ENCODE data around the gene LYPD1.

Gene LYPD1

GRCh38 chr2:132606649-132607048 is 63.4 kb downstream of the LYPD1 start:
- POLR2A ChIA-PET = no interaction called here
- CTCF ChIA-PET = interaction anchor here (1.2 to 1.5 kb wide), 2 partner anchors 20 to 59 kb away, joined by 3 to 4 read pairs; no protein-coding TSS in a partner anchor
- no peak for DNase-seq (ENCODE audit: low read depth, low spot score)
- TF ChIP-seq CTCF (IDR thresholded peaks at IDR 0.05; ENCODE audit: insufficient read depth, low read length, missing control alignments) = no peak
- no peak overlapping the region for H3K4me3 ChIP-seq (ENCODE audit: low read depth, low read length)

- POLR2A ChIA-PET = no interaction called here
- no peak overlapping the region for H3K4me3 ChIP-seq (ENCODE audit: low read depth, low read length)
- TF ChIP-seq CTCF (IDR thresholded peaks at IDR 0.05; ENCODE audit: insufficient read depth, low read length, missing control alignments) = no peak
- CTCF ChIA-PET = no interaction called here
- DNase-seq (ENCODE audit: low read depth, low spot score) = no peak
Observed at GRCh38 chr2:132605236-132606180, 64.5 kb downstream of the LYPD1 start.

GRCh38 chr2:132604561-132604960 is 65.4 kb downstream of the LYPD1 start:
- DNase-seq (ENCODE audit: low read depth, low spot score) = no peak
- CTCF ChIA-PET = no interaction called here
- H3K4me3 ChIP-seq (ENCODE audit: low read depth, low read length) = no peak overlapping the region
- TF ChIP-seq CTCF (IDR thresholded peaks at IDR 0.05; ENCODE audit: insufficient read depth, low read length, missing control alignments) = no peak
- POLR2A ChIA-PET = no interaction called here

GRCh38 chr2:132599556-132599955 is 70.4 kb downstream of the LYPD1 start:
- no peak for DNase-seq (ENCODE audit: low read depth, low spot score)
- ChIA-PET CTCF (interaction anchor here (0.6 to 1.3 kb wide), 2 partner anchors 18 to 252 kb away, joined by 3 read pairs; no protein-coding TSS in a partner anchor), POLR2A (no interaction called here)
- no peak for TF ChIP-seq CTCF (IDR thresholded peaks at IDR 0.05; ENCODE audit: insufficient read depth, low read length, missing control alignments)
- H3K4me3 ChIP-seq (ENCODE audit: low read depth, low read length) = no peak overlapping the region

- ChIA-PET POLR2A (no interaction called here), CTCF (no interaction called here)
- DNase-seq (ENCODE audit: low read depth, low spot score) = no peak
- TF ChIP-seq CTCF (IDR thresholded peaks at IDR 0.05; ENCODE audit: insufficient read depth, low read length, missing control alignments) = no peak
- no peak overlapping the region for H3K4me3 ChIP-seq (ENCODE audit: low read depth, low read length)
Observed at GRCh38 chr2:132598536-132598935, 71.5 kb downstream of the LYPD1 start.

GRCh38 chr2:132597831-132598230 is 72.2 kb downstream of the LYPD1 start:
- no peak for TF ChIP-seq CTCF (IDR thresholded peaks at IDR 0.05; ENCODE audit: insufficient read depth, low read length, missing control alignments)
- POLR2A ChIA-PET = no interaction called here
- DNase-seq (ENCODE audit: low read depth, low spot score) = no peak
- H3K4me3 ChIP-seq (ENCODE audit: low read depth, low read length) = no peak overlapping the region
- CTCF ChIA-PET = no interaction called here

Measured in AG04449 (cell line).